ENCODE data around the gene BBX.

BBX gene

GRCh38 chr3:107627962-107628542 is 105.3 kb downstream of the BBX start:
- TF ChIP-seq, protein P1, sequence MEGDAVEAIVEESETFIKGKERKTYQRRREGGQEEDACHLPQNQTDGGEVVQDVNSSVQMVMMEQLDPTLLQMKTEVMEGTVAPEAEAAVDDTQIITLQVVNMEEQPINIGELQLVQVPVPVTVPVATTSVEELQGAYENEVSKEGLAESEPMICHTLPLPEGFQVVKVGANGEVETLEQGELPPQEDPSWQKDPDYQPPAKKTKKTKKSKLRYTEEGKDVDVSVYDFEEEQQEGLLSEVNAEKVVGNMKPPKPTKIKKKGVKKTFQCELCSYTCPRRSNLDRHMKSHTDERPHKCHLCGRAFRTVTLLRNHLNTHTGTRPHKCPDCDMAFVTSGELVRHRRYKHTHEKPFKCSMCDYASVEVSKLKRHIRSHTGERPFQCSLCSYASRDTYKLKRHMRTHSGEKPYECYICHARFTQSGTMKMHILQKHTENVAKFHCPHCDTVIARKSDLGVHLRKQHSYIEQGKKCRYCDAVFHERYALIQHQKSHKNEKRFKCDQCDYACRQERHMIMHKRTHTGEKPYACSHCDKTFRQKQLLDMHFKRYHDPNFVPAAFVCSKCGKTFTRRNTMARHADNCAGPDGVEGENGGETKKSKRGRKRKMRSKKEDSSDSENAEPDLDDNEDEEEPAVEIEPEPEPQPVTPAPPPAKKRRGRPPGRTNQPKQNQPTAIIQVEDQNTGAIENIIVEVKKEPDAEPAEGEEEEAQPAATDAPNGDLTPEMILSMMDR (IDR thresholded peaks at IDR 0.05; ENCODE audit: extremely low read depth, insufficient read depth, missing control alignments), result peak; percentile 20
- in situ Hi-C loops (cut with MboI; ENCODE audit: low pct_unique_long_range_greater_than_20kb, low sequenced_read_pairs, unreplicated experiment), result no loop called here
- no peak for DNase-seq (ENCODE audit: low spot score)

GRCh38 chr3:107629566-107629965 is 106.8 kb downstream of the BBX start:
- TF ChIP-seq, protein P1 (IDR thresholded peaks at IDR 0.05; ENCODE audit: extremely low read depth, insufficient read depth, missing control alignments), result no peak
- no peak for DNase-seq (ENCODE audit: low spot score)
- in situ Hi-C loops (cut with MboI; ENCODE audit: low pct_unique_long_range_greater_than_20kb, low sequenced_read_pairs, unreplicated experiment), result no loop called here

- no peak for DNase-seq (ENCODE audit: low spot score)
- TF ChIP-seq, protein P1 (IDR thresholded peaks at IDR 0.05; ENCODE audit: extremely low read depth, insufficient read depth, missing control alignments), result no peak
- in situ Hi-C loops (cut with MboI; ENCODE audit: low pct_unique_long_range_greater_than_20kb, low sequenced_read_pairs, unreplicated experiment), result no loop called here
These were observed 108.0 kb downstream of the BBX start for GRCh38 chr3:107630779-107631178.

- TF ChIP-seq, protein P1 (IDR thresholded peaks at IDR 0.05; ENCODE audit: extremely low read depth, insufficient read depth, missing control alignments), result no peak
- in situ Hi-C loops (cut with MboI; ENCODE audit: low pct_unique_long_range_greater_than_20kb, low sequenced_read_pairs, unreplicated experiment), result no loop called here
- DNase-seq (ENCODE audit: low spot score), result no peak
These were observed 109.8 kb downstream of the BBX start for GRCh38 chr3:107632576-107632975.

GRCh38 chr3:107633327-107634098 is 110.8 kb downstream of the BBX start:
- in situ Hi-C loops (cut with MboI; ENCODE audit: low pct_unique_long_range_greater_than_20kb, low sequenced_read_pairs, unreplicated experiment), result no loop called here
- peak; percentile 23 for DNase-seq (ENCODE audit: low spot score)
- TF ChIP-seq, protein P1 (IDR thresholded peaks at IDR 0.05; ENCODE audit: extremely low read depth, insufficient read depth, missing control alignments), result no peak

DNA sequence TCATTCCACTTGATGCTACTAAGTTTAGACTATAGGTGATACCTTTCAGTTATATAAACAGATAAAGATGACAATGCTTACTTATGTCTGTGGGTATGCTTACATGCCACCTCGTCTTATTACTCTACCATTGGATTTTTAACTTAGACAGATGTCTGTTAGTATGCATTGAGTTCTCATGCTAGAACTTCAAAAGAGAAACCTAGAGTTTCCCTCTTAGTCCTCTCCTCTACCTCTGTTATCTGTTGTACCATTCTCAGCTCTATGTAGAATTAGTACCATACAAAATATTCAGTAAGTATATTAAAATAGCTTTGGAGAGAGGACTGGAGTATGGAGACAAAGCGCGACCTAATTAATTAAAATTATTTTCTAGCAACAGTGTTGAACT is 111.3 kb downstream of the BBX start:
- TF ChIP-seq, protein P1 (IDR thresholded peaks at IDR 0.05; ENCODE audit: extremely low read depth, insufficient read depth, missing control alignments), result no peak
- in situ Hi-C loops (cut with MboI; ENCODE audit: low pct_unique_long_range_greater_than_20kb, low sequenced_read_pairs, unreplicated experiment), result no loop called here
- no peak for DNase-seq (ENCODE audit: low spot score)
